ENCODE data around the gene TMPRSS11D.

TMPRSS11D gene

DNA sequence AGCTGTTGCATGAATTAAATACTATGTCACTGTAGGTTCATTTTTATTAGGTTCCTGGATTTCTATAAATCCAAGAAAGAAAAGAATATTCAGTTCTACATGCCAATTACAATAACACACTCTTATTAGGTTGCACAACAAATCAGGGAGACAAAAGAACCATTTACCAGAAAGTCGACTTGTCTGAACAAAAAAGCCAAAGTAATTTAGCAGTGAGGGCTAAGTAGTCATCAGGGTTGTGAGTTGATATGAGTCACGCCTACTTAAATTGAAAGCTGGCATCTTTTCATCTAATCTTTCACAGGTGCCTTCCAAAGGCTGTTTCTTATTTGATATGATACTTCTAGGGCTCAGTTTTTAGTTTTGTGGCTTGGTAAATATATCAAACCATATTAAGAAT, 104.2 kb downstream of the TMPRSS11D start:
- no peaks in the 10 kb centered on the region for H3K36me3 ChIP-seq (ENCODE audit: control insufficient read depth in 4 of 4, insufficient read depth in 4 of 4, low read length in 3 of 4)
- no peaks in the 10 kb centered on the region for H3K9me3 ChIP-seq (ENCODE audit: control extremely low read depth in 1 of 5, control insufficient read depth in 4 of 5, insufficient read depth in 2 of 5, low read depth in 1 of 5, low read length in 4 of 5)
- DNase-seq, result no peak
- no peaks in the 10 kb centered on the region for H3K27me3 ChIP-seq (replicated peaks in 2 of 5; ENCODE audit: control insufficient read depth in 4 of 5, insufficient read depth in 5 of 5, low read length in 4 of 5)
- H3K27ac ChIP-seq (ENCODE audit: insufficient read depth in 1 of 2, low read depth in 1 of 2, low read length in 2 of 2, poor library complexity in 1 of 2, severe bottlenecking in 2 of 2), result no peak overlapping the region
- no peaks in the 10 kb centered on the region for H3K4me1 ChIP-seq (ENCODE audit: control extremely low read depth in 1 of 4, control insufficient read depth in 4 of 4, insufficient read depth in 4 of 4, low read length in 3 of 4)
- ChIA-PET POLR2A (no interaction called here), CTCF (no interaction called here)
- 100% methylated on average over 1 of the region's 2 CpGs for WGBS (ENCODE audit: insufficient coverage)
- no peak overlapping the region for H3K4me3 ChIP-seq (ENCODE audit: control insufficient read depth in 1 of 7, extremely low read depth in 1 of 7, insufficient read depth in 4 of 7, low read depth in 2 of 7, low read length in 6 of 7)

DNA sequence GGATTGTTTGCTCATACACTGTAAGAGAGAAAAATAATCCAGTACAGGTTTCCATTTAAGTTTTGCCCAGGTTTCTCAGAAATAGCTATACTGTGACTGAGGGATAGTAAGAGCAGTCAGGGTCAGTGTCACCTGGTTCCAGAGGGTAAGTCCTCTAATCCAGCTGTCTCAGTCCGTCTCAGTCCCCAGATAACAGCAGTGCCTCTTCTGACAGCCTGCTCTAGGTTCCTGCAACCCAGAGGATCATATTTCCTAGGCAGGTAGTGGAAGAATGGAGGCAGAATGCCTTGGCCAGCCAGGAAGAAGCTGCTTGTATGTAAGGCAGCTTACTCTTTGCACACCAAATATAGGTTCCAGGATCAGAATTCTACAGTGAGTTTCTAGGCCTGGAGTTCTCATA, 107.1 kb downstream of the TMPRSS11D start:
- Histone ChIP-seq H3K36me3 (ENCODE audit: control insufficient read depth in 4 of 4, insufficient read depth in 4 of 4, low read length in 3 of 4) (no peaks in the 10 kb centered on the region), H3K27ac (ENCODE audit: insufficient read depth in 1 of 2, low read depth in 1 of 2, low read length in 2 of 2, poor library complexity in 1 of 2, severe bottlenecking in 2 of 2) (no peak overlapping the region), H3K4me3 (ENCODE audit: control insufficient read depth in 1 of 7, extremely low read depth in 1 of 7, insufficient read depth in 4 of 7, low read depth in 2 of 7, low read length in 6 of 7) (no peak overlapping the region), H3K27me3 (replicated peaks in 2 of 5; ENCODE audit: control insufficient read depth in 4 of 5, insufficient read depth in 5 of 5, low read length in 4 of 5) (no peaks in the 10 kb centered on the region), H3K9me3 (ENCODE audit: control extremely low read depth in 1 of 5, control insufficient read depth in 4 of 5, insufficient read depth in 2 of 5, low read depth in 1 of 5, low read length in 4 of 5) (no peaks in the 10 kb centered on the region), H3K4me1 (ENCODE audit: control extremely low read depth in 1 of 4, control insufficient read depth in 4 of 4, insufficient read depth in 4 of 4, low read length in 3 of 4) (no peaks in the 10 kb centered on the region)
- no peak for DNase-seq
- ChIA-PET POLR2A (no interaction called here), CTCF (no interaction called here)
- WGBS (ENCODE audit: insufficient coverage), result 100% methylated on average over 1 of the region's 1 CpG

Data from common myeloid progenitor, CD34-positive (primary cell).